Activated CD4-positive, alpha-beta T cell treated with anti-CD3 and anti-CD28 coated beads, Interleukin-2, amount 50 U/mL, for 4 hours (primary cell): ENCODE results near the gene KCNG1.
"Not testable (repeated sequence)": the region's sequence is repeated elsewhere in the genome, so short reads cannot be mapped to it uniquely, and the experiment has no call there.

Experiments
- DNase-seq, 2 experiments: peaks; one replicate each; pipeline ENCODE4 v3.0.0-alpha.2; 2020

Gene KCNG1

GRCh38 chr20:51022803-51023616, at the start of gene KCNG1:
Gene KCNG1, minus strand, starts transcription at chr20:51023107. Its CDS starts 12,769 bp downstream, at chr20:51010338.
- peak; percentile 5 to 16 for DNase-seq

GRCh38 chr20:51070621-51071020, 47.7 kb upstream of the KCNG1 start:
- no peak for DNase-seq

GRCh38 chr20:51067792-51068191, 44.9 kb upstream of the KCNG1 start:
- DNase-seq, result no peak

DNA sequence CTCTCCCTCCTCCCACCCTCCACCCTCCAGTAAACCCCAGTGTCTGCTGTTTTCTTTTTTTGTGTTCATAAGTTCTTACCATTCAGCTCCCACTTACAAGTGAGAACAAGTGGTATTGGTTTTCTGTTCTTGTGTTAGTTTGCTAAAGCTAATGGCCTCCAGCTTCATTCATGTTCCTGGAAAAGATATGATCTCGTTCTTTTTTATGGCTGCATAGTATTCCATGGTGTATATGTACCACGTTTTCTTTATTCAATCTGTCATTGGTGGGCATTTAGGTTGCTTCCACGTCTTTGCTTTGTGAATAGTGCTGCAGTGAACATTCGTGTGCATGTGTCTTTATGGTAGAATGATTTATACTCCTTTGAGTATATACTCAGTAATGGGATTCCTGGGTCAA, 42.7 kb upstream of the KCNG1 start:
- no peak for DNase-seq

DNA sequence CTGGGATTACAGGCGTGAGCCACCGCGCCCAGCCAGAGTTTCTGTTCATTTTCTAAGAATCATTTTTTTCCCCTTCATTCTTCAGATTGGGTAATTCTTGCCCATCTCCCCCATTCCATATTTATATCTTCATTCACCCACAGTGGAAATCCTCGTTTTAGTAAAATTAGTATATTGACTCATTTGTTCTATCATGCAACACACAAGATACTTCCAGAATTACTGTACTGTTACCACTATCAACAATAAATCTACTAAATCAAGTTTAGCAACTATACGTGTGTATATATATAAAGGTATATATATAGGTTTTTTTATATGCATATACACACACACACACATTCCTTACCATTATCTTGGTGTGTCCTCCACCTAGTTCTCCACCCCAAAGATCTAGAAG, 41.2 kb upstream of the KCNG1 start:
- DNase-seq, result no peak

DNA sequence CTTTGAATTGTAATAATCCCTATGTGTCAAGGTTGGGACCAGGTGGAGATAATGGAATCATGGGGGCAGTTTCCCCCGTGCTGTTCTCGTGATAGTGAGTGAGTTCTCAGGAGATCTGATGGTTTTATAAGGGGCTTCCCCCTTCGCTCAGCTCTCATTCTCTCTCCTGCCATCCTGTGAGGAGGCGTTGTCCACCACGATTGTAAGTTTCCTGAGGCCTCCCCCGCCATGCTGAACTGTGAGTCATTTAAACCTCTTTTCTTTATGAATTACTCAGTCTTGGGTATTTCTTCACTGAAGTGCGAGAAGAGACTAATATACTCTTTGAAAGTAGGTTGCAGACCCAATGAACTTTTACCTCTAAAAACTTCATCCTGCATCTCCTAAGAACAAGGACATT, 39.2 kb upstream of the KCNG1 start:
- no peak for DNase-seq

DNA sequence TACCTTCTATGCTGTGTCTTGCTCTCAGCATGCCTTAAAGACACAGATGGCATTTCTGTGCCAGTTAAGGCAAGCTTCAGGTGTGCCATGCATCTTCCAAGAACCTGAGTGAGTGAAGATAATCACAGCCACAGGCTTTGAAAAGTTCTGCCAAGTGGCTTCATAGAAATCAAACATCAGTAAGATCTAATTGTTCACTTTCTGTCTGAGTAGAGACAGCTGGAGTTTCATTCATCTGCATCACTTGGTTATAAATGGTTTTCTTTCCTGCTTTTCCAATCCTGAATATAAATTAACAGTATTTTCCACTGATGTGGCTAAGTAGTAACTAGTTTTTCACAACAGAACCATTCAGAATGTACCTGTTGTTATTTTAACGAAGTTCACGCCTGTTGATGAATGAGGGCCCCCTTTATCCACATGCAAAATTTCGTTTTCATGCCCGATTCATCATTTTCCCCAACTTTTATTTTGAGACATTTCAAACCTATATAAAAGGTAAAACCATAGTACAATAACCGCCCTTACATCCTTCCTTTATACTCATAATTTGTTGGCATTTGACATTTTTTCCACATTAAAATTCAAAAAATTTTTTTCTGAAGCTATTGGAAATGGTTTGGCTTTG, 38.6 kb upstream of the KCNG1 start:
- no peak for DNase-seq

- no peak for DNase-seq
Measured at GRCh38 chr20:51060301-51060700, 37.4 kb upstream of the KCNG1 start.

- DNase-seq, result no peak
Measured at GRCh38 chr20:51059862-51060261, 37.0 kb upstream of the KCNG1 start.

- no peak for DNase-seq
Measured at GRCh38 chr20:51058017-51058416, 35.1 kb upstream of the KCNG1 start.

DNA sequence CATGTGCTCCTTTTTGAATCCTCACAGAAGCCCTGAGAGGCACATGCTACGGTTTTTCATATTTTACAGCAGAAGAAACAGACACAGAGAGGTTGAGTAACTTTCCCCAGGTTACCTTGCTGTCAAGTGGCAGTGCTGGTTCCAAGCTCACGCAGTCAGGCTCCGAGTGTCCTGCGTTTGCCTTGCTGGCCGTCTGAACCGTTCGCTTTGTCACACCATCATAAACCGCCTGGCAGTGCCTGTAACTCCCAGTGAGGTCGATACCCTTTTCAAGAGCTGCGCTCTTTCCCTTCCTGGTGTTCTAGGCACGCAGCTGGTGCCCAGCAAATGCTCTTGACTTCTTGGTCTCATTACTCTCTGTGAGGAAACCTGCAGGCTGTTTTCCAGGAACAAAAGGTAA, 31.3 kb upstream of the KCNG1 start:
- no peak for DNase-seq

GRCh38 chr20:51050531-51051075, 27.7 kb upstream of the KCNG1 start:
- no peak for DNase-seq

DNA sequence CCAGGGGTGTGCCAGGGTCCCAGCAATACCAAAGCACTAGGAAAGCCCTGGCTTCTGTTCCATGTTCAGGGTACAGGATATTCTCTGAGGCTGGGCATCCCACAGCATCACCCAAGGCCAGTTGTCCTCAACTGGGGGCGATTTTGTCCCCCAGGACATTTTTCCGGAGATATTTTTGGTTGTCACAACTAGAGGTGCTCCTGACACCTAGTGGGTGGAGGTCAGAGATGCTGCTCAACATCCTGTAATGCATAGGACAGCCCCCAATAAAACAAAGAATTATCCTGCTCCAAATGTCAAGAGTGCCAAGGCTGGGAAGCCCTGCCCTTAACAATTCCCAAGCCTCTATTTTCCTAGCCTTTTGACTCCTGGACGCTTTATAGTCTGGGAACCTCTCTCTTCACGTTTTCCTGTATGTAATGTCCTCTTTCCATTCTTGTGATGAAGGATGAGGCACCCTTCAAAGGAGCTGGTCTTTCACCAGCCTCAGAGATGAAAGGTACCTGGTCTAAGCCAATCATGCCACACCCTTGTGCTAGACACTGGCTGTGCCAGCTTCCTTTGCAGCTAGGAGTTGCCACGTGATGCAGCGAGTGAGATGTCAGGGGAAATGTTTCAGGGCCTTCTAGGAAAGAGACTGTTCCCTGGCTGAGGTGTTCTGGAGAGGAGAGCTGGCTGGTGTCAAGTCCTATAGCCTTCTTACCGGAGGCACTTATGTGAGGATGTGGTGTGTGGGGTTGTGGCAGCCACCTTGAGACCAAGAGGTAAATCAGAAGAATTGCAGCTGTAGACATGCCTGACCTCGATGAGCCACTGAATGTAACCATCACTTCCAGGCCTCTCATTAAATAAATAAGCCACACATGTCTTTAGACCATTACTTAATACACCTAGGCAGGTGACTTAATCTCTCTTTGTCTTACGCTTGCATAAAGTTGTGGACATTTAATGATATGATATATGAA, 23.4 kb upstream of the KCNG1 start:
- DNase-seq, result no peak

GRCh38 chr20:51045492-51045891, 22.6 kb upstream of the KCNG1 start:
- not testable (repeated sequence) for DNase-seq

GRCh38 chr20:51044796-51045195, 21.9 kb upstream of the KCNG1 start:
- DNase-seq, result no peak

DNA sequence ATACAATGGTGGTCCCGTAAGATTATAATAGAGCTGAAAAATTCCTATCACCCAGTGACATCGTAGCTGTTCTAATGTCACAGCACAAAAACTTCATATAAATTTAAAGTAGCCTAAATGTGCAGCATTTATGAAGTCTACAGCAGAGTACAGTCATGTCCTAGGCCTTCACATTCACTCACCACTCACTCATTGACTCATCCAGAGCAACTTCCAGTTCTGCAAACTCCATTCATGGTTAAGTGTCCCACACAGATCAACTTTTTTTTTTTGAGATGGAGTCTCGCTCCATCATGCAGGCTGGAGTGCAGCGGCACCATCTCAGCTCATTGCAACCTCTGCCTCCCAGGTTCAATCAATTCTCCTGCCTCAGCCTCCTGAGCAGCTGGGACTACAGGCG, 20.9 kb upstream of the KCNG1 start:
- no peak for DNase-seq

DNA sequence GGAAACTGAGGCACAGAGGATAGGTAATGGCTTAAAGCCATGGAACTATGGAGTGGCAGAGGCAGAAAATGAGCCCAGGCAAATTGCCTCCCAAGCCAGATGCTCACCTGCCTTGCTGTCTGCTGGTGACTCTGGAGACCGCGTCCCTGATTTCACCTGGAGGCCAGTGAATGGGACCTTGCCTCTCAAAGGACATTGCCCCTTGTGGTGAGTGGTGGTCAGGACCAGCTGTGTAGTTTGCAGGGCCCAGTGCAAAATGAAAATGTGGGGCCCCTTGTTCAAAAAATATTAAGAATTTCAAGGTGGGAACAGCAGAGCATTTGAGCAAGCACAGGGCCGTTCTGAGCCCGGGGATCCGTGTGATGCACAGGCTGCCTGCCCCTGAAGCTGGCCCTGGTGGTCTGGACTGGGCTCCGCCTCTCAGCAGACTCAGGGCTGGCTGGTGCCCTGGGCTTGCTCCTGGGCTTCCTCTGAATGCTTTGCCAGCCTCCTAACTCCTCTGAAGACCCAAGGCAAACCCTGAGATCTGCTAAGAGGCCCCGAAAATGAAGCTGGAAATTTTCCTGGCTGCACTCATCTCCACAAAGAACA, 19.8 kb upstream of the KCNG1 start:
- DNase-seq, result no peak

DNA sequence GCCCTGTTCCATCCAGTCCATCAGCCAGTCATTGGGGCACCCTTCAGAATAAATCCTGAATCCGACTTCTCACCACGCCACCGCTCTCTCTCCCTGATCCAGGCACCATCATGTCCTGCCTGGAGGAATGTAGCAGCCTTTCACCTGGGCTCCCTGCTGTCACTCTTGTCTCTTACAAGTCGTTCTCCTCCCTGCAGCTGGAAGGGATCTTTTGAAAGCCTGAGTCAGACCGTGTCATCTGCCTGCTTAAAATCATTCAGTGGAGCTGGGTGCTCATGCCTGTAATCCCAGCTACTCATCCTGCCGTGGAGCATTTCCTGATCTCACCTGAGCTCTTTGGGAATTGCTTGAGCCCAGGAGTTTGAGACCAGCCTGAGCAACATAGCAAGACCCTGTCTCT, 19.2 kb upstream of the KCNG1 start:
- no peak for DNase-seq

GRCh38 chr20:51037532-51038115, 14.7 kb upstream of the KCNG1 start:
- no peak for DNase-seq

DNA sequence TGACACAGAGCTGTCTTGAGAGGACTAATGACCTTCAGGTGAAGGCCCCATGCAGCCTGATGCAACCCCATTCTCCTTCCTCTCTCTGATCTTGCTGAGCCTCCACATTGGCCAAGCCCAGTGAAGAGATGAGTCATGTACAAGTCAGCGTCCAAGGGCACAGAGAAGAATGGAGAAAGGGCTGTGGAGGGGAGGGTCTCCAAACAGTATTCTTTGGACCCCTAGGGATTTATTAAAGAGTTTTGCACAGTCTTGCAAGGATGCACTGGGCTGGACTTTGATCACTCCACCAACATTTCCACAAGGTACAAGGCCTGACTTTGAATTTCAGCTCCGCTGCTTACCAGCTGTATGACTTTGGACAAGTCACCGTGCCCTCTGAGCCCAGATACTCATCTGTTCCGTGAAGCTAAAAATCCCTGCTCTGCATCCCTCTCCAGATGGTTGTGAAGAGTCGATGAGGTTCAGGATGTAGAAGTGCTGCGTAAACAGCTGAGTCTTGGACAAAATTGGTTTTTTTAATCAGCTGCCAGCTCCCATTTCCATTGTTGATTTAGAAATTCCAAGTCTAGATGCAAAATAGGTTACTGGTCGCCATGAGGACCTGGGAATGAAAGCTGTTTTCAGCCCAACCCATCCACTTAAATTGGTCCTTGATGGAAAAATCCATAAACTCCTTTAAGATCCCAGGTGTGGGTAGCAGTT, 14.1 kb upstream of the KCNG1 start:
- DNase-seq, result no peak

- DNase-seq, result no peak
Measured at GRCh38 chr20:51036226-51036625, 13.3 kb upstream of the KCNG1 start.
